Stimulated activated CD4-positive, alpha-beta T cell treated with anti-CD3 and anti-CD28 coated beads, TNF-alpha, amount 100 ng/mL, for 4 hours (primary cell): Measurements from ENCODE around the gene MED28.
A peak's percentile ranks its signal among the peaks of the same experiment; 100 is the strongest.
"Not testable (repeated sequence)": the region's sequence is repeated elsewhere in the genome, so short reads cannot be mapped to it uniquely, and the experiment has no call there.

Experiments
- DNase-seq, 3 experiments: peaks; one replicate each; pipeline ENCODE4 v3.0.0-alpha.2; 2020; ENCODE audit warnings: low read depth in 3 of 3

MED28 gene

GRCh38 chr4:17618926-17619325 is 4.5 kb downstream of the MED28 start:
- no peak for DNase-seq

DNA sequence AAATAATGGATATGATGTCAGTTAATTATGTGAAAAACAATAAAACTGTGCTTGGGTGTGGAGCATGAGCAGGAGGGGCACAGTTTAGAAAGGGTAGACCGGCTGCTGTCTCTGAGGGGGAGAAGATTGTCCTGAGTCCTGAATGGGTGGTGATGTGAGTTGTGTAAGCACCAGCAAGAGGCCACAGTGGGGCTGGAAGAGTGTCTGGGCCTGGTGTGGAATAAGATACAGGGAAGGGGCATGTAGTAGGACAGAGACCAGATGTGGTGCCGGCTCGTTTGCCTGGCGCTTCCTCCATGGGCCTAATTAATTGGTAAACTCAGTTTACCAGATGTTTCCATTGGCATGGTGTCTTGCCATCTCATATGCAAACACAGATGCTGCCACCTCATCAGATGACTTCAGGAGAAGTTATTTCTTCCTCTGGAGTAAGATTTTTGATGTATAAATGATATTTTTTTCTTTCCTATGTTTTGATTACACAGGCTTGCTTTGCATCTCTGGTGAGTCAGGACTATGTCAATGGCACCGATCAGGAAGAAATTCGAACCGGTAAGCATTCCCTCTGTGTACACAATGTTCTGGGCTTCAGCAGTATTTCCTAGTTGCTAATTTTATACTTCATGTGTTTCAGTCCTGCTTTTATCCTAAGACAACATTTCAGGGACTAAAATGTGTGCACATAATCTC is 5.1 kb downstream of the MED28 start:
- DNase-seq: no peak

DNA sequence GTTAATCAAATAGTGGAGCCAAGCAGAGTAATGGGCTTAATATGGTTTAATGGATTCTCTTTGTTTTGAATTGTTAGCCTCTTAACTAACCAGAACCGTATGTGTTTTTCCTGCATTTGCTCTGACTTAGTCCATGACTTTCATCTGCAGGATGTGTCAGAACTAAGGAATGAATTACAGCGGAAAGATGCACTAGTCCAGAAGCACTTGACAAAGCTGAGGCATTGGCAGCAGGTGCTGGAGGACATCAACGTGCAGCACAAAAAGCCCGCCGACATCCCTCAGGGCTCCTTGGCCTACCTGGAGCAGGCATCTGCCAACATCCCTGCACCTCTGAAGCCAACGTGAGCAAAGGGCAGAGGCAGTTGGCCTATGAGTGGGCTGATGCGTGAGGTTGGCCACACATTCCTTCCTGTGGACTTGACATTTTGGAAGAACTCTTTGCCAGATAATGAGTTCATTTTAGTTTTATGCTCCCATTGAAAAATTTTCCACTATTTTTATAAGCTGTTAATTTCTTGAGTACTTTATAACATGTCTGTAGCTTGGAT is 9.1 kb downstream of the MED28 start:
- no peak for DNase-seq

DNA sequence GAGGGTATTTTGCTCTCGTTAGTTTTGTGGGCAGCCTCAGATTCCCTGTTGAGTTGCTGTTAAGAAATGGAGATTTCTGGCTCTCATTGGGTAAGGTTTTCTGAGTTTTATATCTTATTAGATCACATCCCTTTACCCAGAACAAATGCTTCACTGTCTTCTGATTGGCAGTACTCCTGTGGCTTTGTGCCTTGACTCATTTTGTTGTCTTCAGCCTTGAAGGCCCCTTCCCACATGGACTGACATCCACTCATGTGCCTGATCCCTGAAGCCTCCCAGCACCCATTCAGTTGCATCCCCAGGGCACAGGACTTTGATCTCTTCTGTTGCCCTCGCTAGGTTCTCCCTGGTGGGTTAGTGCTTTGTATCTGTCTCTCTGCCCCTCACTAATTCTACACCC is 10.4 kb downstream of the MED28 start:
- no peak for DNase-seq

GRCh38 chr4:17630228-17630627 is 15.8 kb downstream of the MED28 start:
- DNase-seq: no peak

GRCh38 chr4:17633600-17633999 is 19.2 kb downstream of the MED28 start:
- DNase-seq: no peak

DNA sequence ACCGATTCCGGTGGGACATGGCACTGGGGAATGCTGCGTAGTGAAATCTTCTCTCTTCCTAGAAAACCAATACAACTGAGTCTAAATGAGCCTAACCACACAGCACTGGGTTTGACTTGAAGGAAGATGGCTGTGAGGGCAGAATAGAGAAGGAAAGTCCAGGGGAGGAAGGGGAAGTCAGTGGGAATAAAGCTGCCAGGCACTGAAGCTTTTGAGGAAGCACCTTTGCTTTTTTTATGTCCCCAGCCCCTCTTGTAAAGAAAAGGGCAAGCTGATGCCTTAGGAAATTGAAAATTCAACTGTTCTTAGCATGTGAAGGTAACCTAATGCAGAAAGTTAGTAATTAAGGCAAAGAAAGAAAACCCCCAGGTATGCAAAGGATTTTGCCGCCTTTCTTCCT is 20.6 kb downstream of the MED28 start:
- DNase-seq: no peak

DNA sequence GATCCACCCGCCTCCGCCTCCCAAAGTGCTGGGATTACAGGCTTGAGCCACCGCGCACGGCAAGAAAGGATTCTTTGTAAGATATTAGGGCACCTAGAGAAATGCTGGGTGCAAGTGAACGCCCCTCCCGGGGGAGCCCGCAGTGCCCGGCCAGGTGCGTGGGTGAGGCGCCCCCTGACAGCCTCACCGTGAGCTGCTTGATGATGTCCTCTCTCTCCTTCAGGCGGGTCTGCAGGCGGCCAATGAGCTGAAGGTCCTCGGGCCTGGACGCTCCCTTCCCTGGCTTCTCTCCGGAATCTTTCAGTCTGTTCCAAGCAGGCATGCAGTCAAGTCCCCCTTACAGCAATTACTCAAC is 21.9 kb downstream of the MED28 start:
- no peak for DNase-seq

DNA sequence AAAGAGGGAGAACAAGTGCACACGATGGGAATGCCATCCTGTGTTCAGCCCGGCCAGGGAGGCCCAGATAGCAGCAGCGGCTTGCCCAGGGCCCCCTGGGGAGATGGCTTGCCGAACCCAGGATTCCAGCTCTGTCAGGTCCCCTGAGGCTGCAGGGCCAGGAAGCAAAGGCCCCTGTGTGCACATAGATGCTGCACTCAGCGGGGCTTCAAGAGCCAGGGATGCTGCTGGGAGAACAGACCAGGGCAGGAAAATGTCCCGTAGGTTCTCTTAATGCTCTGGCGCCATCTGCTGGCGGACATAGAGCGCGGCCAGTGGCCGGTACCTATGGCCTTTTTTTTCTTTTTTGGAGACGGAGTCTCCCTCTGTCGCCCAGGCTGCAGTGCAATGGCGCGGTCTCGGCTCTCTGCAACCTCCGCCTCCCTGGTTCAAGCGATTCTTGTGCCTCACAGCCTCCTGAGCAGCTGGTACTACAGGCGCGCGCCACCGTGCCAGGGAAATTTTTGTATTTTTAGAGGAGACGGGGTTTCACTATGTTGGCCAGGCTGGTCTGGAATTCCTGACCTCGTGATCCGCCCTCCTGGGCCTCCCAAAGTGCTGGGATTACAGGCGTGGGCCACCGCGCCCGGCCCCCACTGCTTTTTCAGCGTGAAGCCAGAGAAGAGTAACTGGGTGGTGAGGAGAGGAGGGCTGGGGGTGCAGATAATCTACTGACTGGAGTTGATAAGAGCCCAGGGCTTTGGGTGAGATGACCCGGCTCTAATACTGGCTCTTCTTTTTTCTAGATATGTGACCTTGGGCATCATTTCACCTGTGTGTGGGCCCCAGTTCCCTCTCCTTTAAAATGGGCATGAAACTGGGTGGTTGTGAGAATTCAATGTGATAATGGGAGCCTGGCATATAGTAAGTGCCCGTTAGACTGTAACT is 22.5 kb downstream of the MED28 start:
- peak; percentile 42 to 62 (median 53) for DNase-seq

DNA sequence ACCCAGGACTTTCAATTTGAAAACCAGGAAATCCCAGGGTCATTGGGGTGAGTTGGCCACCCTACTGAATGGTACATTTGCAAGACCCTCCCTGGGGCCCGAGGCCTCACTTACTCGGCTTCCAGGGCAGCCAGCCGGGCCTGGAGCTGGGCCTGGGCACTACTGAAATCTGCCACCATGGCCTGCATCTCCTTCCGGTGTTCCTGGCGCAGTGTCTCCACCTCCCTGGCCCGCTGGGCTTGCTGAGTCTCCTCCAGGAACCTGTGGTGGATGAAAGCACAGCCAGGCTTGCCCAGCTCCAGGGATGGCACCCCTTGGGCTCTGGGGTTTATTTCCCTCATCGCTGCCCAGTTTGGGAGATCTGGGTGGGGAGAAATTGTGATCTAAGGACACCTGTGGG is 24.7 kb downstream of the MED28 start:
- DNase-seq: no peak

DNA sequence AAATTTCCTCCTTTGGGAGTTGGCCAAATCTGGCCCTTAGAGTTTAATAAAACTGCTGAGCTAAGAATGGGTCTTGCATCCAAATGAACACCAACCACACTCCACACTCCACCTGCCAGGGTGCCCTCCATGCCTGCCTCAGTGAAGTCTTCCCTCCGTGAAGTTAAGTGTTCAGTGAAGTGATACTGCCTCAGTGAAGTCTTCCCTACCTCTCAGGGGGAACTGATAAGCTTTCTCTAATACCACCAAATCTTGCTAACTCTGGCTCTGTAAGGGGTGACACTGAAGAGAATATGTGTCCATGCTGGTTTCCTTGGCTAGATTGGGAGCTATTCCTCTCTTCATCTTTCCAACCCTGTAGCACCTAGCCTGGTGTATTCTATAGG is 27.9 kb downstream of the MED28 start:
- DNase-seq: no peak

GRCh38 chr4:17646693-17647092 is 32.3 kb downstream of the MED28 start:
- no peak for DNase-seq

GRCh38 chr4:17647176-17647806 is 32.9 kb downstream of the MED28 start:
- no peak for DNase-seq

DNA sequence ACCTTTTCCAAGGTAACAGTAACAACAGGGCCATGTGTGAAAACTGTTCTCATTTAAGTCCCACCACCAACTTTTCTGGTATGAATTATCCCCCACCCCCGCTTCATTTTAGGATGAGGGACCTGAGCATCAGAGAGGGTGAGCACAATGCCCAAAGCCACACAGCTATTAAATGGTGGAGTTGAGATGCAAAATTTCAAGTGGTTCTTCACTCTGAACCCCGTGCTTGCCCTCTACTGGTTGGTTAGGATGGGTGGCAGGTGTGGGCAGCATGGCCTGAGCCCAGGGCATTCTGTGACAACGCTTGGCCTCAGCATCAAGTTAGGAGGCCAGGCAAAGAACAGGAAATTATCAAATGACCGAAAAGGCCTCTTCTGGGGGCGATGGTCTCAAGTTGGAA is 33.5 kb downstream of the MED28 start:
- DNase-seq: no peak

DNA sequence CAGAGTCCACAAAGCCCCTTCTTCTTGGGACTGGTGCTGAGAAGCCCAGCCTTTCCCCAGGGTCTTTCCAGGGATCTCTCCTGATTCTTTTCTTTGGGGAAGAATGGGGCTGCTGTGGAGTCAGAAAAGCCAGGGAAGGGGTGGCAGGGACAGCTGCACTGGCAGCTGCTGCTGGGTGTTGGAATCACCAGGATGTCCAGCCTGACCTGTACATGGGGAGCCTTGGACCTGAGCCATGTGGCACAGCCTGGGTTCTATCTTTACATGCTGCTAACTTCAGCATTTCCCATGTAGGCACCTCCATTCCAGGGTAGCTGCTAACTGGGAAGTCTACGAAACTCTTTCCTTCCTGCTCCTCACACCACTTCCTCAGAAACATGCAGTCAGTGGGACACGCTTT is 36.0 kb downstream of the MED28 start:
- no peak for DNase-seq

- no peak for DNase-seq
These were observed 40.3 kb downstream of the MED28 start for GRCh38 chr4:17654701-17655100.

- no peak for DNase-seq
These were observed 42.6 kb downstream of the MED28 start for GRCh38 chr4:17657090-17657489.

GRCh38 chr4:17657849-17658248 is 43.4 kb downstream of the MED28 start:
- no peak for DNase-seq

- not testable (repeated sequence) for DNase-seq
These were observed 44.8 kb downstream of the MED28 start for GRCh38 chr4:17659196-17659595.

- DNase-seq: no peak
These were observed 48.3 kb downstream of the MED28 start for GRCh38 chr4:17662694-17663093.

DNA sequence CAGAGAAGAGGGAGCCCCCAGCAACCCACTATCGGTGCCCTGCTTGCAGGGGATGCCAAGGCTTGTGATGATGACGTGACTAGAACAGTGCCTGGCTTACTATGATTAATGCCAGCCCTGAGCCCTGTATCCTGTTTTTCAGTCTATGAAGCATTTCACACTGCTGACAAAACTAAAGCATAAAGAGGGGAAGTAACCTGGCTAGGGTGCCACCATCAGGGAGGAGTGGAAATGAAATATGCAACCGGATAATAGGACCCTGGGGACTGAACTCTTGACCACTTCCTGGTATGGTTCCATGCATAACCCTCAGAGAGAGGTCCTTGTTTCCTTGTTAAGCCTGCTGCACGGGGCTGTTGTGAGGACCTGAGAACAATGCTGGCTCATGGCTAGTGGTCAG is 50.3 kb downstream of the MED28 start:
- no peak for DNase-seq

- no peak for DNase-seq
These were observed 50.9 kb downstream of the MED28 start for GRCh38 chr4:17665346-17665745.

GRCh38 chr4:17665852-17666251 is 51.4 kb downstream of the MED28 start:
- DNase-seq: no peak
